ENCODE measurements around the gene CAPN13. TPM values are rescaled to one million over a fixed set of nuclear protein-coding genes. Genes with fewer than 3 reads are reported as not detected.

The CAPN13 gene
- total RNA-seq, 1 experiment from 2014 or later, result 5.7 TPM

DNA sequence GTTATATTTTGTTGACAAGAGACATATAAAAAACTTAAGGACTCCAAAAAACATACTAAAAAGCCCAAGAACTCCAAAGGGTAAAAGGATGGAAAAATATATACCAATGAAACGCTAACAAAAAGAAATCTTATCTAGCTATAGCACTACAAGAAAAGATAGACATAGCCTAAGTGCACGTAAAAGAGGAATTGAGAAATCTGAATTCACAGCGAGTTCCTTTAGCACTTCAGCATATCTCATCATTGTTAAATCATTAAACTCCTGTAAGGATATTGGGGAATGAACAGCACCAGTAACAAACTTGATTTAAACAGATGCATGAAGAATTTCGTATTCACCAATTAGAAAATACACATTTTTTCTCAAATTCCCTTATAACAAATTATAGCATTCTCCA, 134.1 kb downstream of the CAPN13 start:
- no peak for DNase-seq
- H3T11ph ChIP-seq (ENCODE audit: low read length), result no peak overlapping the region
- H3K9me3 ChIP-seq (ENCODE audit: control insufficient read depth, low read depth, low read length), result no peaks in the 10 kb centered on the region
- H3K9ac ChIP-seq (ENCODE audit: extremely low read depth, insufficient read length, low read length), result no peak overlapping the region
- H3K4me3 Mint-ChIP-seq, result no peak overlapping the region
- H3K9me3 Mint-ChIP-seq, result peaks cover 24 to 31% of the 10 kb centered on the region in 2 experiments
- H3K4me1 ChIP-seq (ENCODE audit: insufficient read depth, low read length), result no peaks in the 10 kb centered on the region
- no peaks in the 10 kb centered on the region for H4K20me1 ChIP-seq (ENCODE audit: control insufficient read depth, insufficient read depth, insufficient read length)
- no CpG with 5 or more reads among the region's 4 CpGs for WGBS (ENCODE audit: extremely low coverage, insufficient read length, low lambda C conversion rate)
- no peaks in the 10 kb centered on the region for H3K27me3 ChIP-seq (ENCODE audit: insufficient read depth, low read length)
- H3K36me3 Mint-ChIP-seq (ENCODE audit: insufficient read depth in 1 of 3, low read depth in 3 of 3), result peaks cover 11 to 35% (median 18%) of the 10 kb centered on the region in 3 experiments; a peak in 6 of 7 replicates
- H3K23me2 ChIP-seq (ENCODE audit: insufficient read length, low read depth, low read length, poor library complexity, severe bottlenecking), result no peaks in the 10 kb centered on the region
- no peak overlapping the region for H4K5ac ChIP-seq (ENCODE audit: insufficient read length, low read depth, low read length)
- no peak overlapping the region for H3K56ac ChIP-seq (ENCODE audit: insufficient read length, low read depth, low read length)
- H4K91ac ChIP-seq (ENCODE audit: insufficient read length, low read depth, low read length), result no peak overlapping the region
- no peak overlapping the region for H3K18ac ChIP-seq (ENCODE audit: insufficient read length, low read depth, low read length)
- no peak overlapping the region for H2AFZ ChIP-seq (ENCODE audit: low read length)
- H2BK15ac ChIP-seq (ENCODE audit: low read depth, low read length), result no peak overlapping the region
- no peak overlapping the region for H2BK120ac ChIP-seq (ENCODE audit: low read depth, low read length, poor library complexity, severe bottlenecking)
- TF ChIP-seq CTCF (conservative IDR thresholded peaks at IDR 0.05), result no peak
- H3K27ac ChIP-seq (ENCODE audit: insufficient read length, low read depth, low read length), result no peak overlapping the region
- H4K8ac ChIP-seq (replicated peaks; ENCODE audit: insufficient read length, low read depth, low read length), result no peak overlapping the region
- no peak overlapping the region for H3K4me2 ChIP-seq (ENCODE audit: insufficient read depth, insufficient read length, low read length)
- H3K79me1 ChIP-seq (ENCODE audit: insufficient read depth, low read depth, low read length, poor library complexity, severe bottlenecking), result no peaks in the 10 kb centered on the region
- no peaks in the 10 kb centered on the region; the same call in 1 of the 2 replicates for H3K27me3 Mint-ChIP-seq (ENCODE audit: low read depth)
- no peaks in the 10 kb centered on the region; a peak in 2 of 4 replicates for H3K4me1 Mint-ChIP-seq
- H2BK12ac ChIP-seq (ENCODE audit: insufficient read length, low read depth, low read length), result no peak overlapping the region
- H3K14ac ChIP-seq (ENCODE audit: insufficient read depth, low read length), result no peak overlapping the region
- H3K4ac ChIP-seq (ENCODE audit: low read depth, low read length), result no peak overlapping the region
- H3K27ac Mint-ChIP-seq, result no peak overlapping the region
- no peak overlapping the region for H2BK20ac ChIP-seq (ENCODE audit: low read depth, low read length, poor library complexity, severe bottlenecking)
- no peak overlapping the region for H3K23ac ChIP-seq (ENCODE audit: insufficient read length, low read depth, low read length)
- no peak overlapping the region for H2AK5ac ChIP-seq (ENCODE audit: insufficient read length, low read length)
- no peaks in the 10 kb centered on the region for H3K79me2 ChIP-seq (ENCODE audit: insufficient read depth, low read length)
- no peak overlapping the region for H2BK5ac ChIP-seq (ENCODE audit: insufficient read length, low read length)
